AG09319 (cell line): ENCODE data around the gene ACSS2.

ENCODE experiments used
- DNase-seq: peaks from one replicate; pipeline ENCODE4 v3.0.0-alpha.2; 2010; ENCODE audit warnings: low read depth; ENCODE audit errors: extremely low read depth
- TF ChIP-seq, protein P1 (sequence below): IDR thresholded peaks from 2 replicates; pipeline ENCODE4 v1.5.1; 2011; ENCODE audit warnings: low read depth, mild to moderate bottlenecking, inconsistent platforms, low read length, moderate library complexity

Gene ACSS2

DNA sequence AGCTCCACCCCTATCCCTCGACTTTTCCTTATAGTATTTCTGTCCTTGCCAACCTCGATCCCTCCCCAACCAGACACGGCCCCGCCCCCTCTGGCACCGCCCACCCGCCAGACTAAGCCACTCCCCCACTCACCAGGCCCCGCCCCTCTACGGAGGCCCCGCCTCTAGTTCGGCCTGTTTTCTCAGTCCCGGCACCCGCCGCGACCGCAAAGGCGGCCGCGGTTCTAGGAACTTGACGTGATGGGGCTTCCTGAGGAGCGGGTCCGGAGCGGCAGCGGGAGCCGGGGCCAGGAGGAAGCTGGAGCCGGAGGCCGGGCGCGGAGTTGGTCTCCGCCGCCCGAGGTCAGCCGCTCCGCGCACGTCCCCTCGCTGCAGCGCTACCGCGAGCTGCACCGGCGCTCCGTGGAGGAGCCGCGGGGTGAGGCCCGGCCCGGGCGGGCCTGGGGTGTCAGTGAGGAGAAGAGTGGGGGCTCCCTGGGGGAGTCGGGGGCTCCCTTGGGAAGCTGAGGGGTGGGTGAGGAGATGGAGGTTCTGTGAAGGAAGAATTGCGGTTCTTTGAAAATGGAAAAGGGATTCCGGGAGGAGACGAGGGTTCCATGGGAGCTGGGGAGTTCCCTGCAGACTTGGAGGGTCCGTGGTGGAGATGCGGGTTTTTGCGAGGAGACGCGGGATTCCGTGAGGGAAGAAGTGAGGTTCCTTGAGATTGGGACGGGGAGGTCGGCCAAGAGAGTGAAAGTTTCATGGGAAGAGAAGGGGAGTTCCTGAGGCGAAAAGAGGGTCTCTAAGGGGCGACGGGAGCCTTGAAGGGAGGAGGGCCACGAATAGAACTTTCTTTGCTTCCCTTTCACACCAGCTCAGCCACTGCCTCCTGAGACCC is at the start of gene ACSS2:
Gene ACSS2, plus strand, starts transcription at position 207 of the 877 bp plus-strand sequence. Its CDS starts 34 bp downstream, at position 241.
- TF ChIP-seq, protein P1, sequence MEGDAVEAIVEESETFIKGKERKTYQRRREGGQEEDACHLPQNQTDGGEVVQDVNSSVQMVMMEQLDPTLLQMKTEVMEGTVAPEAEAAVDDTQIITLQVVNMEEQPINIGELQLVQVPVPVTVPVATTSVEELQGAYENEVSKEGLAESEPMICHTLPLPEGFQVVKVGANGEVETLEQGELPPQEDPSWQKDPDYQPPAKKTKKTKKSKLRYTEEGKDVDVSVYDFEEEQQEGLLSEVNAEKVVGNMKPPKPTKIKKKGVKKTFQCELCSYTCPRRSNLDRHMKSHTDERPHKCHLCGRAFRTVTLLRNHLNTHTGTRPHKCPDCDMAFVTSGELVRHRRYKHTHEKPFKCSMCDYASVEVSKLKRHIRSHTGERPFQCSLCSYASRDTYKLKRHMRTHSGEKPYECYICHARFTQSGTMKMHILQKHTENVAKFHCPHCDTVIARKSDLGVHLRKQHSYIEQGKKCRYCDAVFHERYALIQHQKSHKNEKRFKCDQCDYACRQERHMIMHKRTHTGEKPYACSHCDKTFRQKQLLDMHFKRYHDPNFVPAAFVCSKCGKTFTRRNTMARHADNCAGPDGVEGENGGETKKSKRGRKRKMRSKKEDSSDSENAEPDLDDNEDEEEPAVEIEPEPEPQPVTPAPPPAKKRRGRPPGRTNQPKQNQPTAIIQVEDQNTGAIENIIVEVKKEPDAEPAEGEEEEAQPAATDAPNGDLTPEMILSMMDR = no peak
- DNase-seq = no peak

DNA sequence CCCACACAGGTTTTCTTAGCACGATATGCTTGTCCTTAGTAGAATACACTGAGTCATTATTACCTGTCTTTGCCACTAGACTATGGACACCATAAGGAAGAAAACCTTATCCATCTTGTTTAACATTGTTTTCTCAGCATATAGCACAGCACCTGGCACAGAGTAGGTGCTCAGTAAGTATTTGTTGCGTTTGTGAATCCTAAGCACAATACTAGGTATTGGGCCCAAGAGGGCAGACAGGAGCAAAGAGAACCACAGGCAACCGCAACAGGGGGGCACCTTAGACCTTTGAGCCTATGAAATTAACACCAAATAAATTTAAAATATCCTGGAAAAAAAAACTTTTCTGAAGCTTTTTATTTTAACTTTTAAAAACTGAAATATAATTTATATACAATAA is 47.2 kb upstream of the ACSS2 start:
- TF ChIP-seq, protein P1 = no peak
- no peak for DNase-seq

- TF ChIP-seq, protein P1 = no peak
- DNase-seq = no peak
Observed at GRCh38 chr20:34831936-34832335, 44.5 kb upstream of the ACSS2 start.

DNA sequence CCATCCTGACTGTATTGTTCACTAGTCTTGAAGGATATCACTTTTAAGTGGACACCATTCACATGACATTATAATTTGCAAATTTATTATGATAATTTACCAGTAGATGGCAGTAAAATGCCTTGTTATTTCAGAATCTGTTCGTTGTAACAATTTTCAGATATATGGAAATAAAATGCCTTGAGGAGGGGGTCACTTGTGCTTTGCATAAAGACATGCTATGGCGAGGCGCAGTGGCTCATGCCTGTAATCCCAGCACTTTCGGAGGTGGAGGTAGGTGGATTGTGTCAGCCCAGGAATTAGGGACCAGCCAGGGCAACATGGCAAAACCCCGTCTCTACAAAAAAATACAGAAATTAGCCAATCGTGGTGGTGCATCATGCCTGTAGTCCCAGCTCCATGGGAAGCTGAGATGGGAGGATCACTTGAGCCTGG is 41.9 kb upstream of the ACSS2 start:
- TF ChIP-seq, protein P1 = peak; percentile 26
- DNase-seq = no peak

GRCh38 chr20:34842143-34842542 is 34.3 kb upstream of the ACSS2 start:
- DNase-seq = no peak
- TF ChIP-seq, protein P1 = no peak

DNA sequence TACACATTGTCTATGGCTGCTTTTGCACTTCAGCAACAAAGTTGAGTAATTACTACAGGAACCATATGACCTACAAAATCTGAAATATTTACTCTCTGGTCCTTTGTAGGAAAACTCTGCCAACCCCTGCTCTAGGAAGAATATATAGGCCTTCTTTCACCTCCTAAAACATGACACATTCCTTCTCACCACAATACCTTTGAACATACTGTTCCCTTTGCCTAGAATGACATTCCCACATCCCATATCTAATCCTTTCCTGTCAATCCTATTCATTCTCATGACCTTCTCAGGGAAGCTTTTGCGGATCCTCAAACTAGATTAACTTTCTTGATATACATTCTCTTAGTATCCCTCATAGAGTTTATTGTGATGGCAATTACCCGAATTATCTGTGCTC is 33.0 kb upstream of the ACSS2 start:
- TF ChIP-seq, protein P1 = no peak
- DNase-seq = no peak

DNA sequence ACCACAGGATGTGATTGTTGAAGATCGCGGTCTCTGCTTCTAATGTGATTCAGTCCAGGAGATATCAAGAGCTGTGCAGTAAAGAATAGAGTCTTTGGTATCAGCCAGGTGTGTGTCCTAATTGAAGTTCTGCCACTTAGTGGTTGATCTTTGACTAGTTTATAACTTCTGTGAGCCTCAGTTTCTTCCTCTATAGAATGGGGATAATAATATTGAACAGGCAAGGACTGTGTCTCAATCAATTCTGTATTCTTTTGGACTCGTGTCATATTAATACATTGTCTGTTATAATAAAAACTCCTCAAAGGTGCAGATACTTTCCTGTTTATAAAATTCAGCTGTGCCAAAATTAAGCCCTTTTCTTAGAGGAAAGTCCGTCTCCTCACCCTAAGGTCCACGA is 27.8 kb upstream of the ACSS2 start:
- TF ChIP-seq, protein P1 = no peak
- no peak for DNase-seq
